Progenitor cell of endocrine pancreas (in vitro differentiated cells): Measurements from ENCODE around the gene ACACB. TPM values are rescaled to one million over a fixed set of nuclear protein-coding genes. Genes with fewer than 3 reads are reported as not detected.

Experiments used
- DNase-seq: peaks from one replicate; pipeline ENCODE4 v3.0.0; 2021; ENCODE audit warnings: low spot score; ENCODE audit not compliant: unreplicated experiment
- H3K27ac Mint-ChIP-seq: 2 replicates; pipeline ENCODE4 v1.8.0; 2021; ENCODE audit warnings: mild to moderate bottlenecking, moderate library complexity, mixed read lengths
- H3K27me3 Mint-ChIP-seq: 2 replicates; pipeline ENCODE4 v1.8.0; 2021; ENCODE audit warnings: mixed read lengths
- H3K36me3 Mint-ChIP-seq: 2 replicates; pipeline ENCODE4 v1.8.0; 2022; ENCODE audit warnings: mixed read lengths; ENCODE audit not compliant: insufficient read depth
- H3K4me1 Mint-ChIP-seq: 2 replicates; pipeline ENCODE4 v1.8.0; 2021; ENCODE audit warnings: low read depth, mixed read lengths
- H3K4me3 Mint-ChIP-seq: 2 replicates; pipeline ENCODE4 v1.8.0; 2021; ENCODE audit warnings: low read depth, mild to moderate bottlenecking, moderate library complexity, mixed read lengths
- H3K9me3 Mint-ChIP-seq: 2 replicates; pipeline ENCODE4 v1.8.0; 2021; ENCODE audit warnings: low read depth, mixed read lengths
- CTCF ChIP-seq: fragments of 200-600 bp; sonication (generic); IDR thresholded peaks from one replicate; pipeline ENCODE4 v1.5.0; 2021; ENCODE audit warnings: antibody characterized with exemption, mild to moderate bottlenecking; ENCODE audit not compliant: unreplicated experiment
- total RNA-seq: library from RNA; stranded (reverse); gene quantifications from 2 replicates; pipeline ENCODE4 v1.2.1, GENCODE V29; 2021

The ACACB gene
- total RNA-seq, 1 donor from 2014 or later: 47.3 TPM

GRCh38 chr12:109293106-109293505 is 176.7 kb downstream of the ACACB start:
- Mint-ChIP-seq H3K36me3 (no peaks in the 10 kb centered on the region), H3K27ac (no peak overlapping the region), H3K9me3 (no peaks in the 10 kb centered on the region), H3K4me3 (no peak overlapping the region), H3K27me3 (peaks cover 13% of the 10 kb centered on the region), H3K4me1 (no peaks in the 10 kb centered on the region)
- no peak for TF ChIP-seq CTCF
- DNase-seq: no peak

- no peaks in the 10 kb centered on the region for H3K9me3 Mint-ChIP-seq
- peaks cover 13% of the 10 kb centered on the region for H3K27me3 Mint-ChIP-seq
- DNase-seq: no peak
- H3K4me3 Mint-ChIP-seq: no peak overlapping the region
- no peaks in the 10 kb centered on the region for H3K36me3 Mint-ChIP-seq
- no peak overlapping the region for H3K27ac Mint-ChIP-seq
- H3K4me1 Mint-ChIP-seq: no peaks in the 10 kb centered on the region
- no peak for TF ChIP-seq CTCF
Observed at GRCh38 chr12:109294286-109294796, 178.0 kb downstream of the ACACB start.

- H3K9me3 Mint-ChIP-seq: no peaks in the 10 kb centered on the region
- no peaks in the 10 kb centered on the region for H3K4me1 Mint-ChIP-seq
- DNase-seq: no peak
- H3K36me3 Mint-ChIP-seq: no peaks in the 10 kb centered on the region
- H3K27ac Mint-ChIP-seq: no peak overlapping the region
- H3K4me3 Mint-ChIP-seq: no peak overlapping the region
- H3K27me3 Mint-ChIP-seq: peaks cover 13% of the 10 kb centered on the region
- no peak for TF ChIP-seq CTCF
Observed at GRCh38 chr12:109295764-109296425, 179.5 kb downstream of the ACACB start.

- H3K36me3 Mint-ChIP-seq: no peaks in the 10 kb centered on the region
Observed at GRCh38 chr12:109296431-109296830, 180.0 kb downstream of the ACACB start.

GRCh38 chr12:109299849-109300248 is 183.5 kb downstream of the ACACB start:
- TF ChIP-seq CTCF: no peak
- Mint-ChIP-seq H3K4me1 (no peaks in the 10 kb centered on the region), H3K27me3 (peaks cover 22% of the 10 kb centered on the region), H3K36me3 (no peaks in the 10 kb centered on the region), H3K9me3 (no peaks in the 10 kb centered on the region), H3K27ac (no peak overlapping the region), H3K4me3 (no peak overlapping the region)
- no peak for DNase-seq

More at GRCh38 chr12:109296431-109296830, 180.0 kb downstream of the ACACB start:
- no peak for TF ChIP-seq CTCF
- Mint-ChIP-seq H3K27me3 (peaks cover 15% of the 10 kb centered on the region), H3K4me1 (no peaks in the 10 kb centered on the region), H3K4me3 (no peak overlapping the region), H3K27ac (no peak overlapping the region), H3K9me3 (no peaks in the 10 kb centered on the region)
- DNase-seq: no peak
